ENCODE data around the gene TBX21. TPM values are rescaled to one million over a fixed set of nuclear protein-coding genes. Genes with fewer than 3 reads are reported as not detected.

TBX21 gene
- total RNA-seq, 1 donor from 2014 or later = 0.25 TPM

DNA sequence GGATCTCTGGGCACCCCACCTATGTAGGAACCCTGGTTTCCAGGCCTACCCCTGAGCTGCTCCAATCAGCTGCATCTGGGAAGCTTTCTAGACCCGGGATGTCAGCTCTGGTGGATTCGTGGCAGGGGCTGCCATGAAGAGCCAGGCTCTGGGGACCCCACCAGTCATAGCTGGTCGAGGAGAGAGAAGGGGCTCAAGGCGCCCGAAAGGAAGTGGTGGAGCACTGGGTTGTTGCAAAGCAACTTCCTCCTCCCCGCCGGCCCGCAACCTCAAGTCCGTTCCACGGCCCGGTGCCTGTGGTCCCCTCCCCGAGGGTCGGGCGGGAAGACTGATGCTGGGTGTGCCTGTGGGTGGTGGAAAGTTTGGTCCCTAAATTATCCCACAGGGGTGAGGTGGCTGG, 28.9 kb upstream of the TBX21 start:
- DNase-seq = peak; percentile 30
- intact Hi-C loops (cut with micrococcal nuclease) = no loop called here
- TF ChIP-seq, protein P1, sequence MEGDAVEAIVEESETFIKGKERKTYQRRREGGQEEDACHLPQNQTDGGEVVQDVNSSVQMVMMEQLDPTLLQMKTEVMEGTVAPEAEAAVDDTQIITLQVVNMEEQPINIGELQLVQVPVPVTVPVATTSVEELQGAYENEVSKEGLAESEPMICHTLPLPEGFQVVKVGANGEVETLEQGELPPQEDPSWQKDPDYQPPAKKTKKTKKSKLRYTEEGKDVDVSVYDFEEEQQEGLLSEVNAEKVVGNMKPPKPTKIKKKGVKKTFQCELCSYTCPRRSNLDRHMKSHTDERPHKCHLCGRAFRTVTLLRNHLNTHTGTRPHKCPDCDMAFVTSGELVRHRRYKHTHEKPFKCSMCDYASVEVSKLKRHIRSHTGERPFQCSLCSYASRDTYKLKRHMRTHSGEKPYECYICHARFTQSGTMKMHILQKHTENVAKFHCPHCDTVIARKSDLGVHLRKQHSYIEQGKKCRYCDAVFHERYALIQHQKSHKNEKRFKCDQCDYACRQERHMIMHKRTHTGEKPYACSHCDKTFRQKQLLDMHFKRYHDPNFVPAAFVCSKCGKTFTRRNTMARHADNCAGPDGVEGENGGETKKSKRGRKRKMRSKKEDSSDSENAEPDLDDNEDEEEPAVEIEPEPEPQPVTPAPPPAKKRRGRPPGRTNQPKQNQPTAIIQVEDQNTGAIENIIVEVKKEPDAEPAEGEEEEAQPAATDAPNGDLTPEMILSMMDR (IDR thresholded peaks at IDR 0.05; ENCODE audit: borderline replicate concordance) = no peak
- no peak overlapping the region for H3K4me3 ChIP-seq
- no peaks in the 10 kb centered on the region for H3K27me3 ChIP-seq (ENCODE audit: low read depth)
- peaks cover 19% of the 10 kb centered on the region for H3K36me3 ChIP-seq
- H3K27ac ChIP-seq (replicated peaks) = no peak overlapping the region
- H3K4me1 ChIP-seq = peaks cover 63% of the 10 kb centered on the region
- H3K9me3 ChIP-seq (replicated peaks) = no peaks in the 10 kb centered on the region

DNA sequence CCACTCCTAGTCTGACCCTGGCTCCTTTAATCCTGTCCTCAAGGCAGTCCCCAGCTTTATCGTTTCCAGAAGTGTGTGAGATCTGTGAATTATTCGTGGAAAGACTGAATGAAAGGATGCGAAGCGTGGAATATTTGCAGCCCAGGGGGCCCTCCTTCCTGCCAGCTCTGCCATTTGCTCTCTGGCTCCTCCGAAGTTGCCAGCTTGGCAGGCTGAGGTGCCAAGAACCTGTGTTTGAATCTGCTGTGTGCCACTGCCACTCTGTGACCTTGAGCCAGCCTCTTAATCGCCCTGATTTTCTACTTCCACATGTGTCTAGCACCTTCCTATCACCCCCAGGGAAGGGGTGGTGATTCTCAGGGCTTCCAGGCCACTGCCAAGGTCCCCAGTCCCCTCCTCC, 28.3 kb upstream of the TBX21 start:
- Histone ChIP-seq H3K36me3 (peaks cover 13% of the 10 kb centered on the region), H3K4me1 (peaks cover 63% of the 10 kb centered on the region), H3K27me3 (ENCODE audit: low read depth) (no peaks in the 10 kb centered on the region), H3K27ac (replicated peaks) (no peak overlapping the region), H3K4me3 (no peak overlapping the region), H3K9me3 (replicated peaks) (no peaks in the 10 kb centered on the region)
- intact Hi-C loops (cut with micrococcal nuclease) = no loop called here
- TF ChIP-seq, protein P1 (IDR thresholded peaks at IDR 0.05; ENCODE audit: borderline replicate concordance) = no peak
- DNase-seq = no peak

DNA sequence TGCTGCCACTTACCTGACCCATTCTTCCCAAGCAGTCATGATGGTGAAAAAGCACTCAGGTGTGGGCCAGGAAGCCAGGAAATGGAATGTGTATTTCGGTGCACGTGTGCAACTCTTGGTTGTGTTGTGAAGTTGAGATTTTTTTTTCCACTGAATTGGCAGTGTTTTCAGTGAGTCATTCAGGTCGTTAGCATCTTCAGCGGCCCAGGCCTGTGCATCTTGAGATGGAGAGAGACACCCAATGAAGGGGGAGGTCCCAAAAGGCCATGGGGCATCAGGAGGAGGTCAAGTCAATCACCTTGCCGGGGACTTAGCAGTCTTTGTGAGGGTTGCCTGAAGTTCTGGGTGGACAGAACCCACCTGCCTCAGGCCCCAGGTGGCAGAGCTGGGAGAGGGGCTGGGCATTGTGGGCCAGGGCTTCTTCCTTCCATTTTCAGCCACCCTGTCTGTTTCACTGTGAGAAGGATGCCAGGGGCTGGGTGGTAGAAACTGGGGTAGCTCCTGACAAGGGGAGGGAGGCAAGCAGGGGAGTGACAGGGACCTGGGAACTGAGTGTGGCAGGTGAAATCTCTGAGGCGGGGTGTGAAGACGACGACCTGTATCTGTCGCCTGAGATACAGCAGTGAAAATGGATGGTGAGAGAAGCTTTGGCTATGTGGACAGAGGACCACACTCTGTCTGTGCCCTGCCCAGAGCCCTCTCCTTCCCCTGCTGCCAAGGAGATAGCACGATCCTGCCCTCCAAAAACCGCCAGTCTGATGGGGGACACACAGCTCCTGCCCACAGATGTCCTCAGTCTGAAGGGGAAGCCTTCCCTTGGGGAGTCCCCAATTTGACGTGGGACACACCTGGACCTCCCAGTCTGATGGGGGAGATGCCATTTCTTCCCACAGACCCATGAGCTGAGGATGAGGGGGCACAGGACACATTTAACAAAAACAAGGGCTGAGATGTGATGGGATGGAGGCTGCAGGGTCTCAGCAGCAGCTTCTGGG, 27.2 kb upstream of the TBX21 start:
- Histone ChIP-seq H3K36me3 (peaks cover 11% of the 10 kb centered on the region), H3K4me1 (peaks cover 63% of the 10 kb centered on the region), H3K27ac (replicated peaks) (peak overlapping the region; percentile 15), H3K9me3 (replicated peaks) (no peaks in the 10 kb centered on the region), H3K4me3 (no peak overlapping the region), H3K27me3 (ENCODE audit: low read depth) (no peaks in the 10 kb centered on the region)
- intact Hi-C loops (cut with micrococcal nuclease) = no loop called here
- no peak for DNase-seq
- TF ChIP-seq, protein P1 (IDR thresholded peaks at IDR 0.05; ENCODE audit: borderline replicate concordance) = no peak

DNA sequence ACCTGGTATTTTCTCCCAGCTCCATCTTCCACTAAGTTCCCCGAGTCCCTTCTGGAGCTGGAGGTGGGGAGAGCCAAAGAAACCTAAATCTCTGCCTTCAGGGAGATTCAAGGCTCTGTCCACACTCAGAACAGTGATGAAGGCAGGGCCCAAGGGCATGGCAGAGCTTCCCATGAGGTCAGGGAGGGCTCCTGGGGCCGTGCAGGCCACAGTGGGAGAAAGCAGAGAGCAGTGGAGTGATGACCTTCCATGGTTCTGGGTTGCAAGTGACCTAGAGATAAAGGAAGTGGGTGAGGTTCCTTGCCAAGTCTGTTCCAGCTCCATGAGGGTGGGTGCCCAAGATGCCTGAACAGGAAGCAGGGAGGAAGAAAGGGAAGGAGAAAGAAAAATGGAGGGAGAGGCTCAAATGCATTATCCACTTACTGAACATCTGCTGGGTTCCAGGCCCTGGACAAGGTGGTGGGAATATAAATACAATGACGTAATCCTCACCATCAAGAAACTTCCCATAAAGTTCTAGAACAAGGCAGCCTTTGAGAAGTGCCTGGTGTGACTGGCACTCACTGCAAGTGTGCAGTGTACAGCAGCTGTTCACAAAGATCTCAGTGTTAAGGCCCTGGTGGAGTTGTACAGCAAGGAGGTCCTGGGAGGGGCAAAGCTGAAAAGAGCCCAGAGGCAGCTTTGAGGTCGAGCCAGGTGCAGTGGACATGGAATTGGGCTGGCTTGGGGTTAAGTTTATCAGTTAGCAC, 25.8 kb upstream of the TBX21 start:
- H3K36me3 ChIP-seq = peaks cover 14% of the 10 kb centered on the region

DNA sequence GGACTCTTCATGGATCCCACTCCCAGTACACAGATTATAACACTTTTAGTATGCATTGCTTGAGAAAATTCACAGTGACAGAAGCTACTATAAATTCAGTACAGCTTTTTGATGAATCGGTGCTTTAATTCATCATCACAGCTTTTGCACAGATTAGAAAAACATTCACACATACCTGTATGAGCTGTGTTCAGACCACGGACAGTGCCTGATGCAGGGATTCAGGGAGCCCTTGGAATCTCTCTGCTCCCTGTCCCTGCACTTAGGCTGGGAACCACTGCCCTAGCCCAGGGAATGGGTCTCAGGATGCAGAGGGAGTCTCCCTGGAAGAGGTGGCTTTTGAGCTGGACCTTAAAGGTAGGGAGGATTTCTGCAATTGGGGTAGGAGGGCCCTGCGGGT, 25.2 kb upstream of the TBX21 start:
- no peak for DNase-seq
- peaks cover 14% of the 10 kb centered on the region for H3K36me3 ChIP-seq
- H3K27ac ChIP-seq (replicated peaks) = peak overlapping the region; percentile 63
- H3K4me3 ChIP-seq = peak overlapping the region; percentile 60
- H3K4me1 ChIP-seq = peaks cover 55% of the 10 kb centered on the region
- no peaks in the 10 kb centered on the region for H3K9me3 ChIP-seq (replicated peaks)
- TF ChIP-seq, protein P1 (IDR thresholded peaks at IDR 0.05; ENCODE audit: borderline replicate concordance) = no peak
- no peaks in the 10 kb centered on the region for H3K27me3 ChIP-seq (ENCODE audit: low read depth)
- intact Hi-C loops (cut with micrococcal nuclease) = no loop called here

More for the DNA sequence above, 25.8 kb upstream of the TBX21 start:
- intact Hi-C loops (cut with micrococcal nuclease) = no loop called here
- Histone ChIP-seq H3K27ac (replicated peaks) (peak overlapping the region; percentile 61), H3K27me3 (ENCODE audit: low read depth) (no peaks in the 10 kb centered on the region), H3K4me3 (no peak overlapping the region), H3K4me1 (peaks cover 55% of the 10 kb centered on the region), H3K9me3 (replicated peaks) (no peaks in the 10 kb centered on the region)
- TF ChIP-seq, protein P1 (IDR thresholded peaks at IDR 0.05; ENCODE audit: borderline replicate concordance) = no peak
- DNase-seq = no peak

Measured in left ventricle myocardium inferior (tissue), 1 donor.